ENCODE results near the gene UBXN10.
"Not testable (repeated sequence)": the region's sequence is repeated elsewhere in the genome, so short reads cannot be mapped to it uniquely, and the experiment has no call there.

UBXN10 gene

GRCh38 chr1:20211511-20211931, 25.6 kb downstream of the UBXN10 start:
- TF ChIP-seq, protein P1, sequence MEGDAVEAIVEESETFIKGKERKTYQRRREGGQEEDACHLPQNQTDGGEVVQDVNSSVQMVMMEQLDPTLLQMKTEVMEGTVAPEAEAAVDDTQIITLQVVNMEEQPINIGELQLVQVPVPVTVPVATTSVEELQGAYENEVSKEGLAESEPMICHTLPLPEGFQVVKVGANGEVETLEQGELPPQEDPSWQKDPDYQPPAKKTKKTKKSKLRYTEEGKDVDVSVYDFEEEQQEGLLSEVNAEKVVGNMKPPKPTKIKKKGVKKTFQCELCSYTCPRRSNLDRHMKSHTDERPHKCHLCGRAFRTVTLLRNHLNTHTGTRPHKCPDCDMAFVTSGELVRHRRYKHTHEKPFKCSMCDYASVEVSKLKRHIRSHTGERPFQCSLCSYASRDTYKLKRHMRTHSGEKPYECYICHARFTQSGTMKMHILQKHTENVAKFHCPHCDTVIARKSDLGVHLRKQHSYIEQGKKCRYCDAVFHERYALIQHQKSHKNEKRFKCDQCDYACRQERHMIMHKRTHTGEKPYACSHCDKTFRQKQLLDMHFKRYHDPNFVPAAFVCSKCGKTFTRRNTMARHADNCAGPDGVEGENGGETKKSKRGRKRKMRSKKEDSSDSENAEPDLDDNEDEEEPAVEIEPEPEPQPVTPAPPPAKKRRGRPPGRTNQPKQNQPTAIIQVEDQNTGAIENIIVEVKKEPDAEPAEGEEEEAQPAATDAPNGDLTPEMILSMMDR (IDR thresholded peaks at IDR 0.05; ENCODE audit: insufficient read depth, low read length, poor library complexity, severe bottlenecking): no peak
- no peak for DNase-seq (ENCODE audit: extremely low read depth, insufficient read length)
- H3K4me3 ChIP-seq (replicated peaks; ENCODE audit: low read depth, low read length): no peak overlapping the region
- H3K36me3 ChIP-seq (ENCODE audit: control insufficient read depth, insufficient read depth, low read length): no peaks in the 10 kb centered on the region
- no peaks in the 10 kb centered on the region for H3K27me3 ChIP-seq (replicated peaks; ENCODE audit: control insufficient read depth, insufficient read depth, low read length)

GRCh38 chr1:20212085-20212684, 26.3 kb downstream of the UBXN10 start:
- no peak for DNase-seq (ENCODE audit: extremely low read depth, insufficient read length)
- H3K4me3 ChIP-seq (replicated peaks; ENCODE audit: low read depth, low read length): no peak overlapping the region
- TF ChIP-seq, protein P1 (IDR thresholded peaks at IDR 0.05; ENCODE audit: insufficient read depth, low read length, poor library complexity, severe bottlenecking): no peak
- no peaks in the 10 kb centered on the region for H3K36me3 ChIP-seq (ENCODE audit: control insufficient read depth, insufficient read depth, low read length)
- H3K27me3 ChIP-seq (replicated peaks; ENCODE audit: control insufficient read depth, insufficient read depth, low read length): no peaks in the 10 kb centered on the region

DNA sequence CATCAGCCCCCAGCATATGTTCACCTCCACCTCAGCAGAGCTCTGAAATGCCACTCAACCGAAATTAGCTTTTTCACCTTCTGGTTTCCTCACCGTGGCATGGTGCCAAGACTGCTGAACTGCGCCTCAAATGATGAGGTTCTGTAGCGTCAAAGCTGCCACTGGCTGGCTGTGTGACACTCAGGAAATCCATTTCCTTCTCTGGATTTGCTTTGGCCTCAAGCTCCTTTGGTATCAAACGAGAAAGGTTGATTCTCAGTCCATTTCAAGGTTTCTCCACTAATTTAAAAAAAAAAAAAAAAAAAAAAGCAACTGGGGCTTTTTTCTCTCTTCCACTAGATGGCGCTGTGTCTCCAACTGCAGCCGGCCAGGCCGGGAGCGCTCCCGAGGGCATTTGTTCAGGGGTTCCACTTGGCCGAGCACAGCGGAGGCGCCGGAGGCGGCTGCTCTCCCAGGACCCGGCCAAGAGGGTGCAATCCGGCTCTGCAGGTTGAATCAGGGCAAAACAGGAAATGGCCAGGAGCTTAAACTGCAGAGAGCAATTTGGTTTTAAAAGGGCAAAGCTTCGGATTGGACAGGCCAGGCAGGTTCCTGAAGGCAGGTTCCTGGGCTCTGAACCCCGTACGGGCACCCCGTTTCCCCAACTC, 26.9 kb downstream of the UBXN10 start:
- TF ChIP-seq, protein P1 (IDR thresholded peaks at IDR 0.05; ENCODE audit: insufficient read depth, low read length, poor library complexity, severe bottlenecking): peak; percentile 84
- no peaks in the 10 kb centered on the region for H3K36me3 ChIP-seq (ENCODE audit: control insufficient read depth, insufficient read depth, low read length)
- DNase-seq (ENCODE audit: extremely low read depth, insufficient read length): peak; percentile 65
- H3K4me3 ChIP-seq (replicated peaks; ENCODE audit: low read depth, low read length): no peak overlapping the region
- H3K27me3 ChIP-seq (replicated peaks; ENCODE audit: control insufficient read depth, insufficient read depth, low read length): no peaks in the 10 kb centered on the region

- no peak overlapping the region for H3K4me3 ChIP-seq (replicated peaks; ENCODE audit: low read depth, low read length)
- no peak for DNase-seq (ENCODE audit: extremely low read depth, insufficient read length)
- H3K36me3 ChIP-seq (ENCODE audit: control insufficient read depth, insufficient read depth, low read length): no peaks in the 10 kb centered on the region
- TF ChIP-seq, protein P1 (IDR thresholded peaks at IDR 0.05; ENCODE audit: insufficient read depth, low read length, poor library complexity, severe bottlenecking): no peak
- no peaks in the 10 kb centered on the region for H3K27me3 ChIP-seq (replicated peaks; ENCODE audit: control insufficient read depth, insufficient read depth, low read length)
Measured at GRCh38 chr1:20215716-20216115, 29.8 kb downstream of the UBXN10 start.

DNA sequence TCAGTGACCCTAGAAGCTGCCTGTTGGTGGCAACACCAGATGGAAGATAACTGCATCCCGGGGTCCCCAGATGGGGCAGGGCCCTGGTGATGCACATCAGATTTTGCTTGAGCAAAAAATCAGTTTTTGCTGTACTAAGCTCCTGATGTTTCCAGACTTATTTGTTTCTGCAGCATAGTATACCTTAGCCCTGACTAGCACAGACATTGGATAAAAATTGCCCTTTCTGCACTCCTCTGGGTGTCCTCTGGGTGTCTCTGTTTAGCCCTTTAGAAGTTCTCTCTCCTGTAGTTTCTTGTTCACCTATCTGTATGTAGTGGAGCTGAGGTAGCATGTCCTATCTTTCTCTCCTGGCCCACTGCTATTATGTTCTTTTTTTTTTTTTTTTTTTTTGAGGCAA, 30.7 kb downstream of the UBXN10 start:
- TF ChIP-seq, protein P1 (IDR thresholded peaks at IDR 0.05; ENCODE audit: insufficient read depth, low read length, poor library complexity, severe bottlenecking): peak; percentile 66
- DNase-seq (ENCODE audit: extremely low read depth, insufficient read length): peak; percentile 12
- no peaks in the 10 kb centered on the region; the same call in 1 of the 2 replicates for H3K27me3 ChIP-seq (replicated peaks; ENCODE audit: control insufficient read depth, insufficient read depth, low read length)
- H3K4me3 ChIP-seq (replicated peaks; ENCODE audit: low read depth, low read length): no peak overlapping the region
- H3K36me3 ChIP-seq (ENCODE audit: control insufficient read depth, insufficient read depth, low read length): no peaks in the 10 kb centered on the region

DNA sequence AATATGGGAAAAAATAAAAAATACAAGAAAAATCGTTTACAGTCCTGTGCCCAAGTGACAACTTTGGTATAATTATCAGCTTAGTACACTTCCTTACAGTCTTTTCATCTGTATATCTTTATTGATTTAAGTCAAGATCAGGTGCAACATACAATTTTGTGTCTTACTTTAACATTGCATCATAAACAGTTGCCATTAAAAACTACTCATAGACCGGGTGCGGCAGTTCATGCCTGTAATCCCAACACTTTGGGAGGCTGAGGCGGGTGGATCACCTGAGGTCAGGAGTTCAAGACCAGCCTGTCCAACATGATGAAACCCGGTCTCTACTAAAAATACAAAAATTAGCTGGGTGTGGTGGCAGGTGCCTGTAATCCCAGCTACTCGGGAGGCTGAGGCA, 33.2 kb downstream of the UBXN10 start:
- H3K27me3 ChIP-seq (replicated peaks; ENCODE audit: control insufficient read depth, insufficient read depth, low read length); DNase-seq (ENCODE audit: extremely low read depth, insufficient read length); H3K36me3 ChIP-seq (ENCODE audit: control insufficient read depth, insufficient read depth, low read length); H3K4me3 ChIP-seq (replicated peaks; ENCODE audit: low read depth, low read length): not testable (repeated sequence)

All from GM06990 (cell line).